ENCODE measurements around the gene DAAM1.

DAAM1 gene

DNA sequence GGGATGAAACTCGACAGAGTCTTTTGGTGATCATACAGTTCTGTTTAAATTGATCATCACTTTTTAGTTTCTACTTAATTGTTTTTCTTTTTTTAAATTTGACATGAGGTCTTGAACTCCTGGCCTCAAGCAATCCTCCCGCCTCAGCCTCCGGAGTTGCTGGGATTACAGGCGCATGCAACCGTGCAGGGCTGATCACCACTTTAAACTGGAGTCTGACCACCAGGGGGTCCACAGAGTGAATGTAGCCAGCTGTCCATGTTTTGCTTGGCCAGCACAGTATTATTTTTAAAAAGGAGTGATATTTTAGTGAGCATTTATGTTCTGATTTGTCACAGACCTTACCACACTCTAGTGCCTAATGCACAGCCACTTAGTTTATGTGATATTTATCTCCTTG lies 10.7 kb downstream of the DAAM1 start:
- H3K4me3 ChIP-seq (ENCODE audit: low read depth, low read length), result no peak overlapping the region
- DNase-seq (ENCODE audit: low read depth, low spot score), result no peak
- TF ChIP-seq, protein P1, sequence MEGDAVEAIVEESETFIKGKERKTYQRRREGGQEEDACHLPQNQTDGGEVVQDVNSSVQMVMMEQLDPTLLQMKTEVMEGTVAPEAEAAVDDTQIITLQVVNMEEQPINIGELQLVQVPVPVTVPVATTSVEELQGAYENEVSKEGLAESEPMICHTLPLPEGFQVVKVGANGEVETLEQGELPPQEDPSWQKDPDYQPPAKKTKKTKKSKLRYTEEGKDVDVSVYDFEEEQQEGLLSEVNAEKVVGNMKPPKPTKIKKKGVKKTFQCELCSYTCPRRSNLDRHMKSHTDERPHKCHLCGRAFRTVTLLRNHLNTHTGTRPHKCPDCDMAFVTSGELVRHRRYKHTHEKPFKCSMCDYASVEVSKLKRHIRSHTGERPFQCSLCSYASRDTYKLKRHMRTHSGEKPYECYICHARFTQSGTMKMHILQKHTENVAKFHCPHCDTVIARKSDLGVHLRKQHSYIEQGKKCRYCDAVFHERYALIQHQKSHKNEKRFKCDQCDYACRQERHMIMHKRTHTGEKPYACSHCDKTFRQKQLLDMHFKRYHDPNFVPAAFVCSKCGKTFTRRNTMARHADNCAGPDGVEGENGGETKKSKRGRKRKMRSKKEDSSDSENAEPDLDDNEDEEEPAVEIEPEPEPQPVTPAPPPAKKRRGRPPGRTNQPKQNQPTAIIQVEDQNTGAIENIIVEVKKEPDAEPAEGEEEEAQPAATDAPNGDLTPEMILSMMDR (IDR thresholded peaks at IDR 0.05; ENCODE audit: insufficient read depth, low read length, missing control alignments), result no peak
- ChIA-PET CTCF (no interaction called here), POLR2A (no interaction called here)

DNA sequence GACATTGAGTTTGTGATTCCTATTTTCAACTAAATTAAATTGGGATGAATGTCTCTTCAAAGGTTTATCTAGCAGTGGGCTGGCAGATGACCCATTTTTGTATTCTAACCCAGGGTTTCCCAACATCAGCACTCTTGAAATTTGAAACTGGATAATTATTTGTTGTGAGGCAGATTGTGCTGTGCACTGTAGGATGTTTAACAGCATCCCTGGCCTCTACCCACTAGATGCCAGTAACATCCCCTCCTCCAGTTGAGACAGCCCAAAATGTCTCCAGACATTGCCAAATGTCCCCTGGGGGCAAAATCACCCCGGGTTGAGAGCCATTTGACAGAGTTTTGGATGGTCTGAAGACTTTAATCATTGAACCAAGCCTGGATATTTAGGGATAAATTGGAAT lies 11.1 kb downstream of the DAAM1 start:
- TF ChIP-seq, protein P1 (IDR thresholded peaks at IDR 0.05; ENCODE audit: insufficient read depth, low read length, missing control alignments), result no peak
- POLR2A ChIA-PET, result no interaction called here

DNA sequence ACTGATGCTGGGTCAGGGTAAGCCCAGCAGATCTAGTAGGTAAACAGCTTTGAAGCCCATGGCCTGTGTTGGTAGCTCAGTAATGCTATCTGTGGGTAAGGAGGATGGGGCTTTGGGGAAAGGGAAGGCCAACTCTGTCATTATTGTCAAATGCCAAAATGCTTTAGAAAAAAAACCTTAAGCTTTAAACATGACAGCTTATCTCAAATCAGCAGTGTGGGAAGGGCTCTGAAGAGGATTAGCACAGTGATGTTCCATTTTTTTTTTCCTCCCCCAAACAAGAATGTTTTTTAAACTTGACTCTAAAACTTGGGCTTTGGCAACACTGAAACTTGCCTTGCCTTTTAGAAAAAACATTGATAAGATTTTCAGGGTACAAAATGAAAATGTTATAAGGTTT lies 11.7 kb downstream of the DAAM1 start:
- CTCF ChIA-PET, result interaction anchor here (1.0 kb wide), 1 partner anchor 9 kb away, joined by 4 read pairs; no protein-coding TSS in a partner anchor

More for the DNA sequence above, 11.1 kb downstream of the DAAM1 start:
- DNase-seq (ENCODE audit: low read depth, low spot score), result no peak
- no peak overlapping the region for H3K4me3 ChIP-seq (ENCODE audit: low read depth, low read length)
- CTCF ChIA-PET, result interaction anchor here (1.0 kb wide), 1 partner anchor 8 kb away, joined by 4 read pairs; no protein-coding TSS in a partner anchor

GRCh38 chr14:59202031-59202430 lies 13.6 kb downstream of the DAAM1 start:
- ChIA-PET CTCF (interaction anchor here (0.7 to 2.1 kb wide), 4 partner anchors 10 to 242 kb away, joined by 3 to 10 read pairs (median 3); no protein-coding TSS in a partner anchor), POLR2A (no interaction called here)
- TF ChIP-seq, protein P1 (IDR thresholded peaks at IDR 0.05; ENCODE audit: insufficient read depth, low read length, missing control alignments), result no peak
- DNase-seq (ENCODE audit: low read depth, low spot score), result no peak
- H3K4me3 ChIP-seq (ENCODE audit: low read depth, low read length), result no peak overlapping the region

More for the DNA sequence above, 11.7 kb downstream of the DAAM1 start:
- POLR2A ChIA-PET, result no interaction called here
- no peak overlapping the region for H3K4me3 ChIP-seq (ENCODE audit: low read depth, low read length)
- no peak for DNase-seq (ENCODE audit: low read depth, low spot score)
- TF ChIP-seq, protein P1 (IDR thresholded peaks at IDR 0.05; ENCODE audit: insufficient read depth, low read length, missing control alignments), result no peak

DNA sequence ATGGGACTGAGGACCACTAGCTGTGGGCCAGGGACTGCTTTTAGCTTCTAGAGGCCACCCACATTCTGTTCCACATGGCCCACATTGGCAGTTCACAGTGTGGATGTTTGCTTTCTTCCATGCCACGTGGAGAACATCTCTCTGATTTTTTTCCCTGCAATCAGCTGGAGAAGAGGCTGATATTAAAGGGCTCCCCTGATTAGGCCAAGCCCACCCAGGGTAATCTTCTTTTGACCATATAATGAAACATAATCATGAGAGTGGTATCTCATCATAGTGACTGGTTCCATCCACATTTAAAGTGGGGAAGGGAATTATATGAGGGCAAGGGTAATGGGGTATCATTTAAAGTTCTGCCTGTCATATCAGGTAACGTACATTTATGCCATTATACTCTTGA lies 15.8 kb downstream of the DAAM1 start:
- H3K4me3 ChIP-seq (ENCODE audit: low read depth, low read length), result no peak overlapping the region
- CTCF ChIA-PET, result no interaction called here
- TF ChIP-seq, protein P1 (IDR thresholded peaks at IDR 0.05; ENCODE audit: insufficient read depth, low read length, missing control alignments), result no peak

DNA sequence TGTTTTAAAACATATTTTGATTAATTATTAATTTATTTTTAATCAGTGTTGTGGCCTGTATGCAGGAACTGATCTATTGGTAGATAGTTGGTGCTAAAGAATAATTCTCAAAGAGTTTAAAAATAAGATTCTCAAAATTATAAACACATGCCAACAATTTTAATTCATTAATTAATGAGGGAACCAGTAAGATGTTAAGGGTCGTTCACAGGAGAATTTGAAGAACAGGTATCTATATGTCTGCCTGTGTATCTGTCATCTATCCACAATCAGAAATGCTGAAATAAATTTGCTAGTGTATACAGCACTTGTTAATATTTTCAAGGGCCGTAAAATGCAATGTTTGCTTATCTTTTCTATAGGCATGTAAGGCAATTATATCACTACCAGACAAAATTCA lies 18.4 kb downstream of the DAAM1 start:
- CTCF ChIA-PET, result interaction anchor here (1.0 kb wide), 1 partner anchor 18 kb away, joined by 3 read pairs; the partner anchor contains the start of gene DAAM1
- DNase-seq (ENCODE audit: low read depth, low spot score), result no peak
- no peak overlapping the region for H3K4me3 ChIP-seq (ENCODE audit: low read depth, low read length)
- TF ChIP-seq, protein P1 (IDR thresholded peaks at IDR 0.05; ENCODE audit: insufficient read depth, low read length, missing control alignments), result no peak
- POLR2A ChIA-PET, result no interaction called here

More for the DNA sequence above, 15.8 kb downstream of the DAAM1 start:
- POLR2A ChIA-PET, result no interaction called here
- no peak for DNase-seq (ENCODE audit: low read depth, low spot score)
